Measurements from ENCODE around the gene PPME1. TPM values are rescaled to one million over a fixed set of nuclear protein-coding genes. Genes with fewer than 3 reads are reported as not detected.

Gene PPME1
- total RNA-seq, 1 experiment from 2014 or later, result 66.2 TPM

DNA sequence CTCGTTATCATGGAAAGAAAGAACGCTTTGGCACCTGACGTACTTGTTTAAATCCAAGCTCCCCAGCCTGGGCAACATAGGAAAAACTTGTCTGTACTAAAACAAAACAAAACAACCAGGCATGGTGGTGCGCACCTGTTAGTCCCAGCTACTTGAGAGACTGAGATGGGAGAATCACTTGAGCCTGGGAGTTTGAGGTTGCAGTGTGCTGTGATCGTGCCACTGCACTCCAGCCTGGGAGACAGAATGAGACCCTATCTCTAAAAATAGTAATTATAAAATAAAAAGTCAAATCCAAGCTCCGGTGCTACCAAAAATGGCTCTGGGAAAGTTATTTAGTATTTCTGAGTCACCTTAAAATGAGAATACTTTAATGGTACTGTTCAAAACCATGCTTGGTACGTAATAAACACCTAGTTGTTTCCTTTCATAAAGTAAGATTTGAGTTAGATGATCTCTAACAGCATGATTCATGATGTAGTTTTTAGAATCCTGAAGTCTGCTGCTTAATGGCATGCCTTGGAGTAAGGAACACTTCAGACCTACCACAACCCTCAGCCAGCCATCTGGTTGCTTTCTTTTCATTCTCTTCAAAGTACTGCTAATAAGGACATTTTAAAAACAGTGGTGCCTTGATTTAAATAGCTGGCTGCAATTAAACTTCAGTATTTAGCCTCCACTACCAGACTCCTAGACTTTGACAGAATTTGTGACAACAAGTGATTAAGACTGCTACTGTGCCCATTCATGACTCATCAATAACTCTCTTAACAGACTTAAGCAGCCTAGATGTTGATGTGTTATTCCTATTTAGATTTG, 8.4 kb downstream of the PPME1 start:
- no TSS peak for BruUV-seq (replicated peaks)
- H3K4me3 ChIP-seq (ENCODE audit: low read length), result no peak overlapping the region
- H3K9ac ChIP-seq (ENCODE audit: low read length), result no peak overlapping the region
- H3K4me2 ChIP-seq (ENCODE audit: low read length), result no peak overlapping the region
- H4K20me1 ChIP-seq (ENCODE audit: low read length), result peaks cover 11% of the 10 kb centered on the region
- CTCF ChIA-PET, result no interaction called here
- no peaks in the 10 kb centered on the region for H3K9me3 ChIP-seq (ENCODE audit: low read length)
- intact Hi-C loops (cut with micrococcal nuclease), result loop anchor here (10.0 kb wide), 1 partner anchor 195 kb away; the partner anchor contains the start of gene UCP2
- no peaks in the 10 kb centered on the region for H3K27me3 ChIP-seq (ENCODE audit: low read length)
- ATAC-seq (peak; percentile 54), DNase-seq (peak; percentile 23)
- H3K9me2 ChIP-seq (replicated peaks; ENCODE audit: low read length), result no peaks in the 10 kb centered on the region
- no peak overlapping the region for H3K27ac ChIP-seq (ENCODE audit: low read length)
- peaks cover under 1% of the 10 kb centered on the region; the same call in 1 of the 2 replicates for H3K36me3 ChIP-seq (ENCODE audit: low read depth, low read length)
- H3K4me1 ChIP-seq (ENCODE audit: insufficient read depth, low read length), result peaks cover 10% of the 10 kb centered on the region; the same call in 1 of the 2 replicates
- H3K79me2 ChIP-seq (ENCODE audit: low read length), result peaks cover 97% of the 10 kb centered on the region
- POLR2A ChIA-PET (ENCODE audit: unreplicated experiment), result no interaction called here
- no peaks in the 10 kb centered on the region for H3F3A ChIP-seq (ENCODE audit: low read length, unreplicated experiment)
- TF ChIP-seq, protein P1, sequence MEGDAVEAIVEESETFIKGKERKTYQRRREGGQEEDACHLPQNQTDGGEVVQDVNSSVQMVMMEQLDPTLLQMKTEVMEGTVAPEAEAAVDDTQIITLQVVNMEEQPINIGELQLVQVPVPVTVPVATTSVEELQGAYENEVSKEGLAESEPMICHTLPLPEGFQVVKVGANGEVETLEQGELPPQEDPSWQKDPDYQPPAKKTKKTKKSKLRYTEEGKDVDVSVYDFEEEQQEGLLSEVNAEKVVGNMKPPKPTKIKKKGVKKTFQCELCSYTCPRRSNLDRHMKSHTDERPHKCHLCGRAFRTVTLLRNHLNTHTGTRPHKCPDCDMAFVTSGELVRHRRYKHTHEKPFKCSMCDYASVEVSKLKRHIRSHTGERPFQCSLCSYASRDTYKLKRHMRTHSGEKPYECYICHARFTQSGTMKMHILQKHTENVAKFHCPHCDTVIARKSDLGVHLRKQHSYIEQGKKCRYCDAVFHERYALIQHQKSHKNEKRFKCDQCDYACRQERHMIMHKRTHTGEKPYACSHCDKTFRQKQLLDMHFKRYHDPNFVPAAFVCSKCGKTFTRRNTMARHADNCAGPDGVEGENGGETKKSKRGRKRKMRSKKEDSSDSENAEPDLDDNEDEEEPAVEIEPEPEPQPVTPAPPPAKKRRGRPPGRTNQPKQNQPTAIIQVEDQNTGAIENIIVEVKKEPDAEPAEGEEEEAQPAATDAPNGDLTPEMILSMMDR (conservative IDR thresholded peaks at IDR 0.05; ENCODE audit: low read depth, low read length), result no peak
- TF ChIP-seq EZH2phosphoT487 (IDR thresholded peaks at IDR 0.05; ENCODE audit: borderline replicate concordance, low read length) (no peak), EZH2 (IDR thresholded peaks at IDR 0.05; ENCODE audit: low read length, unreplicated experiment) (no peak)
- H2AFZ ChIP-seq (ENCODE audit: low read length), result no peak overlapping the region

DNA sequence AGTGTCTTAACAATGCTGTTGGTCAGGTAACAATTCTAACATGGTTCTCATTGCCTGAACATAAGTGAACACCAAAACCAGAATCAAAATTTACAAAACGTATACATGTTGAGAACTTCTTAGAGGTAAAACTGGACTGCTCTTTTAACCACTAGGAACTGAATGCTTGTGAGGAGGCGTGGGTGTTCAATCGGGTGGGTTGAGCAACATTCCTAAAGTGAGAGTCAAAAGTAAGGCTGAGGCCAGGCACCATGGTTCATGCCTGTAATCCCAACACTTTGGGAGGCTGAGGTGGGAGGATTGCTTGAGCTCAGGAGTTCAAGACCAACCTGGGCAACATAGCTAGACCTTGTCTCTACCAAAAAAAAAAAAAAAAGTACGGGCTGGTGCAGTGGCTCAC, 11.5 kb downstream of the PPME1 start:
- Histone ChIP-seq H3K27me3 (ENCODE audit: low read length) (no peaks in the 10 kb centered on the region), H3K4me1 (ENCODE audit: insufficient read depth, low read length) (peaks cover 25% of the 10 kb centered on the region), H3K36me3 (ENCODE audit: low read depth, low read length) (no peaks in the 10 kb centered on the region; the same call in 1 of the 2 replicates), H3K79me2 (ENCODE audit: low read length) (peaks cover 91% of the 10 kb centered on the region), H3K27ac (ENCODE audit: low read length) (no peak overlapping the region), H4K20me1 (ENCODE audit: low read length) (peaks cover 28% of the 10 kb centered on the region), H3K9ac (ENCODE audit: low read length) (no peak overlapping the region), H2AFZ (ENCODE audit: low read length) (no peak overlapping the region), H3F3A (ENCODE audit: low read length, unreplicated experiment) (no peaks in the 10 kb centered on the region), H3K9me2 (replicated peaks; ENCODE audit: low read length) (no peaks in the 10 kb centered on the region), H3K9me3 (ENCODE audit: low read length) (no peaks in the 10 kb centered on the region), H3K4me2 (ENCODE audit: low read length) (no peak overlapping the region), H3K4me3 (ENCODE audit: low read length) (no peak overlapping the region)
- DNase-seq, result peak; percentile 57
- no peak for TF ChIP-seq EZH2 (IDR thresholded peaks at IDR 0.05; ENCODE audit: low read length, unreplicated experiment)
- TF ChIP-seq, protein P1 (conservative IDR thresholded peaks at IDR 0.05; ENCODE audit: low read depth, low read length), result no peak
- no peak for TF ChIP-seq EZH2phosphoT487 (IDR thresholded peaks at IDR 0.05; ENCODE audit: borderline replicate concordance, low read length)
- intact Hi-C loops (cut with micrococcal nuclease), result no loop called here
- BruUV-seq (replicated peaks), result no TSS peak
- no peak for ATAC-seq
- ChIA-PET CTCF (no interaction called here), POLR2A (ENCODE audit: unreplicated experiment) (no interaction called here)

DNA sequence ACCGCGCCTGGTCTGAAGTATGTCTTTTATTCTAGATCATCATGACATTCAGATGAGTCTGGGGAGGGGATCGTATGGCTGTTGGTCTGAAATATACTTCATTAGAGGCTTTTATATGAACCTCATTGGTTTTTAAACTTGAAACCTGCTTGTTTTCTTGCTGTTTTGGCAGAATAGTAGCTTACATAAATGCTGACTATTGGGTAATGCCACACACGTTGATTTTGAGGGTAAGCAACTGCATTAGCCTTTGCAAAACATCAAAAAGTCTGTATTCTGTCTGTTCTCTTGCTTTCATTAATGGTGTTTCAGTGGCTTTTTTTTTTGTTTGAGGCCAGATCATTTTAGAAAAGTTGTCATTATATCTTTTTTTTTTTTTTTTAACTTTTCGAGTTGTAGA, 14.2 kb downstream of the PPME1 start:
- no peak for DNase-seq
- H3K9me3 ChIP-seq (ENCODE audit: low read length), result no peaks in the 10 kb centered on the region
- no peak overlapping the region for H3K4me3 ChIP-seq (ENCODE audit: low read length)
- H3K4me1 ChIP-seq (ENCODE audit: insufficient read depth, low read length), result peaks cover 19% of the 10 kb centered on the region
- peak overlapping the region; percentile 15; the same call in 1 of the 2 replicates for H3K4me2 ChIP-seq (ENCODE audit: low read length)
- no TSS peak for BruUV-seq (replicated peaks)
- ChIA-PET CTCF (interaction anchor here (0.7 kb wide), 1 partner anchor 71 kb away, joined by 4 read pairs; no protein-coding TSS in a partner anchor), POLR2A (ENCODE audit: unreplicated experiment) (no interaction called here)
- H3K9me2 ChIP-seq (replicated peaks; ENCODE audit: low read length), result no peaks in the 10 kb centered on the region
- peaks cover 8% of the 10 kb centered on the region for H3K36me3 ChIP-seq (ENCODE audit: low read depth, low read length)
- ATAC-seq, result no peak
- intact Hi-C loops (cut with micrococcal nuclease), result no loop called here
- no peak overlapping the region for H3K27ac ChIP-seq (ENCODE audit: low read length)
- H3K9ac ChIP-seq (ENCODE audit: low read length), result no peak overlapping the region
- H3F3A ChIP-seq (ENCODE audit: low read length, unreplicated experiment), result no peaks in the 10 kb centered on the region
- H3K79me2 ChIP-seq (ENCODE audit: low read length), result peaks cover 89% of the 10 kb centered on the region
- peaks cover 20% of the 10 kb centered on the region; the same call in 1 of the 2 replicates for H4K20me1 ChIP-seq (ENCODE audit: low read length)
- H2AFZ ChIP-seq (ENCODE audit: low read length), result no peak overlapping the region
- TF ChIP-seq EZH2phosphoT487 (IDR thresholded peaks at IDR 0.05; ENCODE audit: borderline replicate concordance, low read length) (no peak), EZH2 (IDR thresholded peaks at IDR 0.05; ENCODE audit: low read length, unreplicated experiment) (no peak)
- TF ChIP-seq, protein P1 (conservative IDR thresholded peaks at IDR 0.05; ENCODE audit: low read depth, low read length), result no peak
- H3K27me3 ChIP-seq (ENCODE audit: low read length), result no peaks in the 10 kb centered on the region

Measured in PC-3 (cell line).